NB4 (cell line): ENCODE results near the gene NOX5.

Source experiments
- DNase-seq: peaks from one replicate; pipeline ENCODE4 v3.0.0; 2010; ENCODE audit warnings: low read depth
- H3K4me3 ChIP-seq: one replicate; pipeline ENCODE4 v1.5.1; 2011; ENCODE audit warnings: mild to moderate bottlenecking, low read depth, low read length, moderate library complexity
- CTCF ChIP-seq: IDR thresholded peaks from one replicate; pipeline ENCODE4 v1.5.1; 2012; ENCODE audit warnings: low read depth, low read length
- MYC ChIP-seq: IDR thresholded peaks from 2 replicates; pipeline ENCODE4 v1.6.1; 2011; ENCODE audit warnings: low read depth, low read length
- POLR2A ChIP-seq: IDR thresholded peaks from 2 replicates; pipeline ENCODE4 v1.6.1; 2011; ENCODE audit warnings: mild to moderate bottlenecking; ENCODE audit not compliant: insufficient read length; ENCODE audit errors: extremely low read depth
- TF ChIP-seq, protein P1 (sequence below): IDR thresholded peaks from 2 replicates; pipeline ENCODE4 v1.6.1; 2011; ENCODE audit warnings: low read depth, low read length

The NOX5 gene

GRCh38 chr15:68984586-68984985, 29.9 kb upstream of the NOX5 start:
- TF ChIP-seq MYC, result no peak
- TF ChIP-seq POLR2A, result no peak
- TF ChIP-seq CTCF, result no peak
- TF ChIP-seq, protein P1, sequence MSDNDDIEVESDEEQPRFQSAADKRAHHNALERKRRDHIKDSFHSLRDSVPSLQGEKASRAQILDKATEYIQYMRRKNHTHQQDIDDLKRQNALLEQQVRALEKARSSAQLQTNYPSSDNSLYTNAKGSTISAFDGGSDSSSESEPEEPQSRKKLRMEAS, result no peak
- no peak for DNase-seq
- no peak overlapping the region for H3K4me3 ChIP-seq

DNA sequence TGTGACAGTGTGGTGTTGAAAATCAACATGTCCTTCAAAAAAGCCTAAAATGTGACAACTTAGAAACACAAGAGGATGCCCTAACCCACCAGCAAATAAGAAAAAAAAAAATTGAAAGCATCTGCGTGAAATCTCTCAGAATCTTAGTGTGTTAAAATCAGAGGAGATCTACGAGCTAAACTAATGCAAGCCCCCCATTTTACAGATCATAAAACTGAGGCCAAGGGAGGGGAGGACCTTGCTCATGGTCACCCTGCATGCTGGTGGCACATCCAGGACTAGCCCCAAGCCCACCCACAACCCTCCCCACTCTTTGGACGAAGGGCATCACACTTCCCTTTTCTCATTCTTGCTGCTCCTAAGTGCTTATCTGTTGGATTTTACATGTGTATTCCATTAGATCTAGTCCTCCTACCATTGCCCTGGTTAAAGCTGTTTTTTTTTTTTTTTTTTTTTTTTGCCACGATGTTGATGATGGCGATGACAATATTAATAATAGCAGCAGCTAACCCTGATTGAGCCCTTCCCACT, 29.1 kb upstream of the NOX5 start:
- TF ChIP-seq POLR2A, result no peak
- TF ChIP-seq CTCF, result no peak
- no peak overlapping the region for H3K4me3 ChIP-seq
- DNase-seq, result no peak

- DNase-seq, result no peak
- no peak overlapping the region for H3K4me3 ChIP-seq
- TF ChIP-seq CTCF, result no peak
- TF ChIP-seq, protein P1, result no peak
- TF ChIP-seq POLR2A, result no peak
- TF ChIP-seq MYC, result no peak
These were observed 28.2 kb upstream of the NOX5 start for GRCh38 chr15:68986322-68986721.

- no peak for DNase-seq
- TF ChIP-seq POLR2A (no peak), MYC (no peak), CTCF (no peak)
- TF ChIP-seq, protein P1, result no peak
- no peak overlapping the region for H3K4me3 ChIP-seq
These were observed 27.4 kb upstream of the NOX5 start for GRCh38 chr15:68987120-68987519.

DNA sequence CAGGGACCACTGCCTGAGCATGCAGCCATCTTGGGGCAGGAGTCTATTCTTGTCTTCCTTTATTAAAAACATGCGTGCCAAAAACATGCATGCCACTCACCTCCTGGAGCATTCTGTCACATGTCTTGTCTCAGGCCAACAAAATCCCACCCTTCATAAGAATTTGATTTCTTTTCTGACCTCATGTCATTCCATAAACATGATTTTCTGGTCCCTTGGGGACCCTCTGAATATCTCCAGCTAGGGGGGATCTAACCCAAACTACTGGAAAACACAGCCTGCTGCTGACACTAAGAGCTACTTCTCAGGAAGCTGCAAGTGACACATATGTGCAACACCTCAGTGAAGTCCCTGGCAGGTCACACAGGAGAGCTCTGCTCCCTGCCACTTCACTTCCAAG, 26.8 kb upstream of the NOX5 start:
- H3K4me3 ChIP-seq, result no peak overlapping the region
- no peak for DNase-seq
- no peak for TF ChIP-seq POLR2A

DNA sequence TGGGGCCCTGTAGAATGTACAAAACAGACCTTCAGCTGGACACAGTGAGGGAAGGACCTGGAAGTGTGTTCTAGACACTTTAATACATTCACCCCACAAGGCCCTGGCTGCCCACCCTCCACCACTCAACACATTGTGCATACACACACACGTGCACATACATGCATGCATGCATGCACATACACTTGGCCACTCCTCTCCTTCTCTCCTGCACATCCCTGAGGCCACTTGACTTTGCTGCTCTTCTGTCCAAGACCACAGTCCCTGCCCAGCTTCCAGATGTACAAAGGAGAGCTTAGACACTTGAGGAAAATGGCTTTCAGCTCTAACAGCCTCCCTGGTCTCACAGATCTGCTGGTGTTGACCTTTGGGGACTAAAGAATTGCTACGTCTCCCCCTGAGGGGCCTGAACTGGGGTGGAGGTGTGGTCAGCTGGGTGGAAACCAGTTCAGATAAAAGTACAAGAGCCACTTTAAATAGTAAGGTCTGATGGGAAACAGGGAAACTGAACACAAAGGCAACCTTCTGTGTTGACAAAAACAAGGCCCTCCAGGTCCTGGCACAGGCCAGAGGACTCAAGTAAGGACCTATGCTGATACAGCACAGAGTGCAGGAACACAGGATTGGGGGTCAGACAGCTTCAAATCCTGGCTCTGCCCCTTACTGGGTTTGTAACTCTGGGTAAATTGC, 24.8 kb upstream of the NOX5 start:
- TF ChIP-seq MYC (no peak), POLR2A (no peak), CTCF (no peak)
- TF ChIP-seq, protein P1, result no peak
- no peak for DNase-seq
- no peak overlapping the region for H3K4me3 ChIP-seq
